Endothelial cell of umbilical vein (primary cell): ENCODE results near the gene CD79B. TPM values are rescaled to one million over a fixed set of nuclear protein-coding genes. Genes with fewer than 3 reads are reported as not detected.

Experiments
- BruUV-seq: library from RNA; stranded (reverse); fragments of 400-500 nt; replicated peaks from 2 replicates; lab custom pipeline; 2021; lab: Mats Ljungman, UMichigan
- CTCF ChIA-PET: fragments of 300-600, 350-600 bp; sonication (Branson Sonifier 250); formaldehyde crosslinking; loops from one replicate; lab custom pipeline; 2021; ENCODE audit warnings: antibody characterized with exemption, inconsistent platforms; lab: Charles Lee
- POLR2A ChIA-PET: fragments of 300-600, 350-600 bp; sonication (Branson Sonifier 250); formaldehyde crosslinking; loops from one replicate; lab custom pipeline; 2021; ENCODE audit warnings: antibody characterized with exemption, inconsistent platforms; lab: Charles Lee
- DNase-seq: peaks from one replicate; pipeline ENCODE4 v3.0.0-alpha.2; 2011; ENCODE audit warnings: low read depth, low spot score
- FAIRE-seq: peaks from 2 replicates; lab custom pipeline; 2011; peaks lifted over from hg19 to GRCh38; lab: Jason Lieb, UNC
- H2AFZ ChIP-seq: 2 replicates; pipeline ENCODE4 v1.6.0; 2012; ENCODE audit warnings: low read depth, low read length, control low read depth, inconsistent platforms
- H3K27ac ChIP-seq: 2 replicates; pipeline ENCODE4 v1.5.1; 2011; ENCODE audit warnings: low read depth, mild to moderate bottlenecking, control low read depth, low read length, moderate library complexity; ENCODE audit not compliant: insufficient read depth
- H3K27me3 ChIP-seq, 2 experiments: 2 replicates each; pipeline versions ENCODE4 v1.6.0 to v1.6.1; 2011; ENCODE audit warnings: low read length in 2 of 2, mixed read lengths in 1 of 2; ENCODE audit not compliant: control insufficient read depth in 2 of 2, insufficient read depth in 2 of 2
- H3K36me3 ChIP-seq, 2 experiments: 2 replicates in 1 of 2; 3 replicates in 1 of 2; pipeline ENCODE4 v1.5.1; 2011; ENCODE audit warnings: low read length in 2 of 2, mild to moderate bottlenecking in 1 of 2, moderate library complexity in 1 of 2; ENCODE audit not compliant: control insufficient read depth in 2 of 2, insufficient read depth in 2 of 2; ENCODE audit errors: extremely low read depth in 1 of 2
- H3K4me1 ChIP-seq: 3 replicates; pipeline ENCODE4 v1.5.1; 2011; ENCODE audit warnings: mild to moderate bottlenecking, low read length; ENCODE audit not compliant: control insufficient read depth, insufficient read depth; ENCODE audit errors: extremely low read depth
- H3K4me2 ChIP-seq: 2 replicates; pipeline ENCODE4 v1.6.1; 2011; ENCODE audit warnings: low read length, control low read depth, mixed read lengths; ENCODE audit not compliant: insufficient read depth
- H3K4me3 ChIP-seq, 3 experiments: fragments of 200-600 bp in 1 of 3; sonication (generic), shearing (Covaris generic) in 1 of 3; replicated peaks in 1 of 3; 2 replicates each; pipeline ENCODE4 v1.5.1; 2011 to 2016; ENCODE audit warnings: control low read depth in 3 of 3, low read length in 3 of 3, mild to moderate bottlenecking in 2 of 3, inconsistent platforms in 1 of 3, low read depth in 1 of 3, moderate library complexity in 1 of 3; ENCODE audit not compliant: insufficient read depth in 1 of 3
- H3K79me2 ChIP-seq: 2 replicates; pipeline ENCODE4 v1.6.0; 2012; ENCODE audit warnings: low read length, inconsistent platforms; ENCODE audit not compliant: control insufficient read depth, insufficient read depth
- H3K9ac ChIP-seq: replicated peaks from 2 replicates; pipeline ENCODE3; 2011; ENCODE audit warnings: low read length, control low read depth; ENCODE audit not compliant: insufficient read depth; ENCODE audit errors: extremely low read depth
- H3K9me1 ChIP-seq: replicated peaks from 3 replicates; pipeline ENCODE4 v1.6.0; 2011; ENCODE audit warnings: mild to moderate bottlenecking, low read length; ENCODE audit not compliant: control insufficient read depth, insufficient read depth; ENCODE audit errors: extremely low read depth
- H3K9me3 ChIP-seq: replicated peaks from 2 replicates; pipeline ENCODE4 v1.5.1; 2012; ENCODE audit warnings: low read length, inconsistent platforms; ENCODE audit not compliant: control insufficient read depth, insufficient read depth
- H4K20me1 ChIP-seq: replicated peaks from 2 replicates; pipeline ENCODE3; 2011; ENCODE audit warnings: mild to moderate bottlenecking, low read length; ENCODE audit not compliant: control insufficient read depth, insufficient read depth; ENCODE audit errors: extremely low read depth
- FOS ChIP-seq: IDR thresholded peaks from 2 replicates; pipeline ENCODE4 v1.6.1; 2011; ENCODE audit warnings: mild to moderate bottlenecking, low read length, moderate library complexity, borderline replicate concordance; ENCODE audit not compliant: insufficient read depth
- GATA2 ChIP-seq: IDR thresholded peaks from 2 replicates; pipeline ENCODE4 v1.7.0; 2011; ENCODE audit warnings: low read depth, mild to moderate bottlenecking, moderate library complexity, mixed read lengths, low read length; ENCODE audit not compliant: insufficient read length, insufficient read depth
- JUN ChIP-seq: IDR thresholded peaks from 2 replicates; pipeline ENCODE4 v1.6.1; 2011; ENCODE audit warnings: borderline replicate concordance, low read depth; ENCODE audit not compliant: insufficient read length, insufficient read depth
- MYC ChIP-seq: IDR thresholded peaks from one replicate; pipeline ENCODE4 v1.6.1; 2011; ENCODE audit warnings: mild to moderate bottlenecking, low read depth, low read length
- POLR2A ChIP-seq: IDR thresholded peaks from 2 replicates; pipeline ENCODE4 v1.6.1; 2012; ENCODE audit warnings: low read depth, mild to moderate bottlenecking, control low read depth, low read length
- dilution Hi-C: fragments of 300-500 bp; cut with MboI; formaldehyde crosslinking; loops from one replicate; pipeline ENCODE4 v1.15.0; 2019; ENCODE audit warnings: low sequenced_read_pairs; ENCODE audit not compliant: extremely low pct_ligation_motif_present
- intact Hi-C: fragments of 100-400 bp; cut with micrococcal nuclease; formaldehyde crosslinking; loops from one replicate; pipeline ENCODE4 v1.10.0; 2022
- polyA plus RNA-seq, 4 experiments: library from polyadenylated mRNA; depleted of rRNA in 3 of 4; stranded (reverse) in 3 of 4; unstranded in 1 of 4; fragments of >200 nt; gene quantifications; 2 replicates each; pipeline versions ENCODE4 v1.2.1 to v1.2.3, GENCODE V29; 2011 to 2012; ENCODE audit warnings: missing spikeins in 1 of 4
- total RNA-seq: library from RNA; stranded (reverse); gene quantifications from 2 replicates; pipeline ENCODE4 v1.2.3, GENCODE V29; 2021
- TF ChIP-seq, protein P1 (sequence below), 2 donors: IDR thresholded peaks; 1 replicate in 1 of 2; 2 replicates in 1 of 2; pipeline ENCODE4 v1.5.1; 2011; ENCODE audit warnings: low read length in 2 of 2, mild to moderate bottlenecking in 2 of 2, moderate library complexity in 2 of 2, control low read depth in 1 of 2, inconsistent platforms in 1 of 2, low read depth in 1 of 2; ENCODE audit not compliant: insufficient read depth in 1 of 2; ENCODE audit errors: extremely low read depth in 1 of 2

The CD79B gene
- total and polyA plus RNA-seq, 2 donors (not counting 3 experiments of a cell fraction or from before 2014, with no cell fraction given) = 2.1 to 3.9 TPM

DNA sequence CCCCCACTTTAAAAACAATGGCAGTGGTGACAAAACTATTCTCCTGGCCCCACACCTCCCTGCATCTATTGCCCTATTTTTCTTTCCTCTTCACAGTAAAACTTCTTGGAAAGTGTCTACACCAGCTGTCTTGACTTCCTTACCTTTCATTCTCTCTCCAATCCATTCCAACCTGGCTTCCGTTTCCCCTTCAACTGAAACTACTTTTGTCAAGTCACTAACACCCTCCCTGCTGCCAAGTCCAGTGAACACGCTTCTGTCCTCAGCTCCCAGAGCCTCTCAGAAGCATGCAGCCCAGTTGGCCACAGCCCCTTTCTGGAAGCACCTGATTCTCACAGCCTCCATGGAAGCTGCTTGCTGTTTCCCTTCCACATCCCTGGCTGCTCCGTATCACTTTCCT, 44.6 kb upstream of the CD79B start:
- H3K36me3 ChIP-seq = no peaks in the 10 kb centered on the region
- no peaks in the 10 kb centered on the region for H3K9me1 ChIP-seq
- no peak overlapping the region for H2AFZ ChIP-seq
- no peak overlapping the region for H3K27ac ChIP-seq
- CTCF ChIA-PET = interaction anchor here (1.4 to 4.8 kb wide), 2 partner anchors 14 to 30 kb away, joined by 5 to 27 read pairs; no protein-coding TSS in a partner anchor
- H3K4me3 ChIP-seq = no peak overlapping the region
- H3K9me3 ChIP-seq = no peaks in the 10 kb centered on the region
- no peaks in the 10 kb centered on the region for H3K27me3 ChIP-seq
- DNase-seq (no peak), FAIRE-seq (no peak)
- no peaks in the 10 kb centered on the region for H4K20me1 ChIP-seq
- no peak overlapping the region for H3K9ac ChIP-seq
- peaks cover 13% of the 10 kb centered on the region for H3K4me1 ChIP-seq
- TF ChIP-seq, protein P1, sequence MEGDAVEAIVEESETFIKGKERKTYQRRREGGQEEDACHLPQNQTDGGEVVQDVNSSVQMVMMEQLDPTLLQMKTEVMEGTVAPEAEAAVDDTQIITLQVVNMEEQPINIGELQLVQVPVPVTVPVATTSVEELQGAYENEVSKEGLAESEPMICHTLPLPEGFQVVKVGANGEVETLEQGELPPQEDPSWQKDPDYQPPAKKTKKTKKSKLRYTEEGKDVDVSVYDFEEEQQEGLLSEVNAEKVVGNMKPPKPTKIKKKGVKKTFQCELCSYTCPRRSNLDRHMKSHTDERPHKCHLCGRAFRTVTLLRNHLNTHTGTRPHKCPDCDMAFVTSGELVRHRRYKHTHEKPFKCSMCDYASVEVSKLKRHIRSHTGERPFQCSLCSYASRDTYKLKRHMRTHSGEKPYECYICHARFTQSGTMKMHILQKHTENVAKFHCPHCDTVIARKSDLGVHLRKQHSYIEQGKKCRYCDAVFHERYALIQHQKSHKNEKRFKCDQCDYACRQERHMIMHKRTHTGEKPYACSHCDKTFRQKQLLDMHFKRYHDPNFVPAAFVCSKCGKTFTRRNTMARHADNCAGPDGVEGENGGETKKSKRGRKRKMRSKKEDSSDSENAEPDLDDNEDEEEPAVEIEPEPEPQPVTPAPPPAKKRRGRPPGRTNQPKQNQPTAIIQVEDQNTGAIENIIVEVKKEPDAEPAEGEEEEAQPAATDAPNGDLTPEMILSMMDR (IDR thresholded peaks at IDR 0.05; ENCODE audit: extremely low read depth in 1 of 2, insufficient read depth in 1 of 2, low read depth in 1 of 2, low read length in 2 of 2) = no peak
- TF ChIP-seq POLR2A (no peak), GATA2 (no peak), JUN (no peak), MYC (no peak), FOS (no peak)
- BruUV-seq = no TSS peak
- intact Hi-C loops = no loop called here
- dilution Hi-C loops = no loop called here
- POLR2A ChIA-PET = interaction anchor here (1.0 kb wide), 1 partner anchor 9 kb away, joined by 3 read pairs; no protein-coding TSS in a partner anchor
- H3K79me2 ChIP-seq = no peaks in the 10 kb centered on the region
- H3K4me2 ChIP-seq = no peak overlapping the region
